Skin of body (tissue), 2 donors: ENCODE data around the gene KCNJ1. TPM values are rescaled to one million over a fixed set of nuclear protein-coding genes. Genes with fewer than 3 reads are reported as not detected.

ENCODE experiments used
- DNase-seq: peaks from one replicate; lab custom pipeline; 2025; lab: John Stamatoyannopoulos, UW
- total RNA-seq: library from RNA; depleted of rRNA; stranded (reverse); fragments of >200 nt; gene quantifications from one replicate; pipeline ENCODE4 v1.2.3, GENCODE V29; 2014

Gene KCNJ1
- total RNA-seq, 1 donor from 2014 or later, result 0.10 TPM

DNA sequence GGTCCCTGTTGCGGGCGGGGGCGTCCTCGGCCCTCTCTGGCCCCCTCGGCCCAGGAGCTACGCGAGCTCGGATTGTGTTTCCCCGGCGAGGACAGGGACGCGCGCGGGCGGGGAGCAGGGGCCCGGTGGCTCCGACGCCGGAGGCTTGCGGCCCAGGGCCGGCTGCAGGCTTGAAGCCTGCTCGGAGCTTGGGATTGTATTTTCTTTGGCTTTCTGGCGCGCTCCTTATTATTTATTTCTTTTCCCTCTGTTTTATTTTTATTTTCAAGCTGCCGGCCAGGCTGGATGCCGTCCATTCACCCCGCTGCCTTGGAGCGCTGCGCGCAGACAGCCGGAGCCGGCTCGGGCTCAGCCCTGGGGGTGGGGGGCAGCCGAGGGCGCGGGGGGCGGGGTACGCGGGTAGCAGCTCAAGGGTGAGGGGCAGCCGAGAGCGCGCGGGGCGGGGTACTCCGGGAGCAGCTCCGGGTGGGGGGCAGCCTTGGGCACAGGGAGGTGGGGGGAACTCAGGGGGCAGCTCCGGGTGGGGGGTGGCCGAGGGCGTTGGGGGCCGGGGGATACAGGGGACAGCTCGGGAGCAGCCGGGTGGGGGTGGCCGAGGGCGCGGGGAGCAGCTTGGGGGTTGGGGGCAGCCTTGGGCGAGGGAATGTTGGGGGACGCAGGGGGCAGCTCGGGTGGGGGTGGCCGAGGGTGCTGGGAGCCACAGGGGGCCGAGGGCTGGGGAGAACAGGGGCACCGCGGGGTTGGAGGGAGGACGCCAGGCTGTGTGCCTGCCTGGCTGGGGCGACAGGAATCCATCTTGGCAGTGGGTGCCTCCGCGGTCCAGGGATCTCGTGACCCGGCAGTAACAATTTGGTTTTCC is 42.7 kb downstream of the KCNJ1 start:
- DNase-seq, result no peak

DNA sequence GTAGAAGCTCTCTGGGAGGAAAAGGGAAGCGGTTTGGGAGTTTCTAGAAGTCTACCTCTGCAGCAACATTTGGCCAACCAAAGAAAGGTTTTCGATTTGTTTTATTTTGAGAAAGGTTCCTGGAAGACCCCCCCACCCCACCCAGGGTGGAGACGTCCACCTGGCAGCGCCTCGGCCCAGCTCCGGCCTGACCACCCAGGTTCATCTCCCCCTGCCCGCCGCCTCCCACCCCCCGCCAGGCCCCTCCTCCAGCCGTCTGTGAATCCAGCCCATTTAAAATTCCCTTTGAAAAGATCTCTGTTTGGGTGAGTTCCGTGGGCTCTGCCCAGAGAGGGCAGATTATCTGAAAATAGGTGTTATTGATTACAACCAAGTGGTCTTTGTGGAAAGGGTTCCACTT is 43.3 kb downstream of the KCNJ1 start:
- no peak for DNase-seq

DNA sequence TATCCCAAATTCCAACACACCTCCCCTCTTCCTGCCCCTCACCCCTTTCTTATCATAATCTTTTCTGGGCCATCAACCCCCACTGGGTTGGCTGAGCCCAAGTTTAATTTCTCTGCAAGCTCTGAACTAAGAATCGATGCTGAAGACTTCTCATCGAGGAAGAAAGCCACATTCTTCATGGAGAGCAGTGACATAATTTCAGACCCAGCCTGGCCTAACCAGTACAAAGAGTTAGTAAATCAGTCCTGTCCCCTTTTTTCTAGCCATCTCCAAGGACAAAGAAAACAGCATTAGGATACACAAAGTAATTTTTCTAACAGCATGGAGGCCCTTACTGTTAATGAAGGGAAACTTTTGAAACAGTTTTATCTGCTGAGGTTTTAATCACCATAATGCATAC is 45.0 kb downstream of the KCNJ1 start:
- DNase-seq, result no peak

DNA sequence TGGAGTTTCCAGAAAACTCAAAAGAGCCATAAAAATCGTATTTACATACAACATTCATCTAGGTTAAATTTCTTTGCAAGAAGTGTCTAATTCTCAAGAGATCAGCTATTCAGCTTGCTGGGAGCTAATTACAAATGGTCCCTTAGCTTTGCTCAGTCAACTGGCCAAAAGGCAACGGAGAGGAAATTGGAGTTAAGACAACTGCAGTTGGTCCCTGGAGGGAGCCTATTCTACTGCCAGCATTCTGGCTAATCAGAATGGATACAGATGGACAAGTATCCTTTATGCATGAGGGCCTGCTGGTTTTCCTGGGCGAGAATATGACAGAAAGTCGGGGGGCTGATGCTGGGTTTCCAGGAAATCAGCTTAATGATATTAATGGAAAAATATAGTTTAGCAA is 45.5 kb downstream of the KCNJ1 start:
- no peak for DNase-seq

DNA sequence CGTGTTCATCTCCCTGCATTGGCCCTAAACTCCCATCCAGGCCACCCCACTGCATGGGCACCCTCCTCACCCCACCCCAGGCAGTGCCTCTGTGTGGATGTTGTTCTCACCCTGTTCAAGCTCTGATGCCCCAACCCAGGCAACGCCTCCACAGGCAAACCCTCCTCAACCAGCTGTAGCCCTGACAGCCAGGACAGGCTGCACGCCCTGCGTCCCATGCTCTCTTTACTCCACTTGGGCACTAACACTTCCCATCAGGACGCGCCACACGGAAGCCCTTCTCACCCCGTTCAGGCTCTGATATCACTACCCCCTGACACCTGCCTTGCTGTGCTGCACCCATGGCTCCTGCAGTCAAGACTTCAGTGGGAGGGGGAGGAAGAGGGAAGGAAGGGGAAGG is 47.9 kb downstream of the KCNJ1 start:
- DNase-seq, result no peak

DNA sequence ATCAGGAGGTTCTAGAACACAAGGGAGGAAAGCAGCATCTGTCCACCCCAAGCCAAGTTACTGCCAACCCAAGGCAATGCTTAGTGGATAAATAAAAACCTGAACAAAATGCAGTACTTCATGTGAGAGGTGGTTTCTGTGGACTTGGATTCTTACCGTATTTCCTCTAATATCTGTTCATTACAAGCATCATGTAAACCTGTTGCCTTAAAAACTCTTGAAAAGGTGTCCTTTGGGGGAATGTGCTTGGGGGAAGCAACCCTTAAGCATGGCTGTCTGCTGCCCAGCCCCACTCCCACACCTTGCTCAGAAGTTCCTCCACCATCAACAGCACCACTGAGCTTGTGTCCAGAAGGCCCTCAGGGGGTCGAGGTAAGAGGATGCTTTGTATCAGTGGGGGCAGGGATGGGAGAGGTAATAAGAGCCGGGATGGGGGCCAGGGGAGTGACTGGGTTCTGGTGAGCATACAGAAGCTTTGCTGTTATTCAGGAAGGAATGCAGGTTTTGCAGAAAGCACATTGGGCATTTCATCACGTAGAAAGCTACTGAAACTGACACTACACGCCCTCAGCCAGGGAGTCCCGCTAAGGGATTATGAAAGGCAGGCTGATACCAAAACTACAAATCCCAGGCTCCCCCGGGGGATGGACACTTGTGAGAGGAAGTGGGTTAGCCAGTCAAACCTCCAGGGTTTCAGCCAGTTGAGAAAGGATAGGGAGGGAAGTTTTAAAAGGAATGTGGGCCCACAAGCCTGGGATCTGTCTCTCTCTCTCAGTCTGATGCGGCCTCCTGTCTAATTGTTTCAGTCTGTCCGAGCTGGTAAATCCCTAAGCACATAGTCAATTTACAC is 52.0 kb downstream of the KCNJ1 start:
- DNase-seq, result peak; percentile 53

DNA sequence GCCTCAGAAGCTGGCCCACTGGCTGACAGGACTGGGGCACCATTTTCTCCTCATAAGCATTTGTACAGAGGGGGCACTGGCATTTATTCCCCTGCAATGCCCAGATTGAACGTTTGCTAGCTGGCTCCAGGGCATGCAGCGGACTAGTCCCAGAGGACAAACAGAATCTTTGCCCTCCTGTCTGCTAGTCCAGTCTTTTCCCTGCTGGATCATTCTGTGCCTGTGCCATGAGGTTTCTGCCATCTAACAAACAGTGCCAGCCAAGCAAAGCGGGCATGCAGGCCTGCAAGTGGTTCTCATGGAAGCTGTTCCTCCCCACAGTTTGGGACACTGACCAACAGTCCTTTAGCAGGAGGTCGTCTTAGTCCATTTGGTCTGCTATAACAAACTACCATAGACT is 53.4 kb downstream of the KCNJ1 start:
- DNase-seq, result no peak

DNA sequence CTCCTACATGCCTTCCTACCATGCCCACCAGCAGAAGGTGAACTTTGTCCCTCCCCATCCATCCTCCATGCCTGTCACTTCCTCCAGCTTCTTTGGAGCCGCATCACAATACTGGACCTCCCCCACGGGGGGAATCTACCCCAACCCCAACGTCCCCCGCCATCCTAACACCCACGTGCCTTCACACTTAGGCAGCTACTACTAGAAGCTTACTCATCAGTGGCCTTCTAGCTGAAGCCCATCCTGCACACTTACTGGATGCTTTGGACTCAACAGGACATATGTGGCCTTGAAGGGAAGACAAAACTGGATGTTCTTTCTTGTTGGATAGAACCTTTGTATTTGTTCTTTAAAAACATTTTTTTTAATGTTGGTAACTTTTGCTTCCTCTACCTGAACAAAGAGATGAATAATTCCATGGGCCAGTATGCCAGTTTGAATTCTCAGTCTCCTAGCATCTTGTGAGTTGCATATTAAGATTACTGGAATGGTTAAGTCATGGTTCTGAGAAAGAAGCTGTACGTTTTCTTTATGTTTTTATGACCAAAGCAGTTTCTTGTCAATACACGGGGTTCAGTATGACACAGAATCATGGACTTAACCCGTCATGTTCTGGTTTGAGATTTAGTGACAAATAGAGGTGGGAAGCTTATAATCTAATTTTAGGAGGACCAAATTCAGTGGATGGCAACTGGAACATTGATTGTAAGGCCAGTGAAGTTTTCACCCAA is 56.1 kb downstream of the KCNJ1 start:
- no peak for DNase-seq

DNA sequence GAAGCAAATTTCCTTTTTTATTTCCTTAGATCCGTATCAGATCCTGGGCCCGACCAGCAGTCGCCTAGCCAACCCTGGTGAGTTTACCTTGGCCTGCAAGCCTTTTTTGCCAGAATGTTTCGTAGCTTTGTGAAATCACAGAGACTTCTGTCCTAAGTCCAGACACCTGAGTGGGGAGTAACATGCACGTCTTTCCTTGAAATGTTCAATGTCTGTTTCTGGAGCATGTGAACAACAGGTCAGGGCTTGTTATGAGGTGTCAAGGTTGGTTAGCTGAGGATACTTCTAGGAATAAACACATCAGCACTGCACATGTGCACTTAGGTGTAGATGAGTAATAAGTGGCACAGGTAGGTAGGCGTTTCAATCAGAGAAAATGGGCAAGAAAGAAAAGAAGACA is 58.0 kb downstream of the KCNJ1 start:
- no peak for DNase-seq

DNA sequence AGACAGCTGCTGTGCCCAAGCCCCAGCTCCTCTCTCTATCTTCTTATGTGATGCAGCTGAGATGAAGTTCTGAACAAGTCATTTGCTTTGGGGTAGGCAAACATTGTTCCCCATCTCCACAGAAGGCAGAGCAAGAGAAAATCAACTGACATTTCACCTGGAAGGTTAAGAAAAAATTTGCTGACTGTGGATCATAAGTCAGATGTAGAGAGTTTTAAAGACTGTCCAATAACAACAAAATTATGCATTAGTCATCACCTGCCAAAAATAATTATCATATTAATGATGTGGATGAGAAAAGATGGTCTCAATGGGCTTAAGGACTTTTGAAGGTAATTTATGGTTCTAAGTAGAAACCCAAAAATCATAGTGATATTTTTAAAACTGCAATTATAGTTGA is 59.2 kb downstream of the KCNJ1 start:
- no peak for DNase-seq

DNA sequence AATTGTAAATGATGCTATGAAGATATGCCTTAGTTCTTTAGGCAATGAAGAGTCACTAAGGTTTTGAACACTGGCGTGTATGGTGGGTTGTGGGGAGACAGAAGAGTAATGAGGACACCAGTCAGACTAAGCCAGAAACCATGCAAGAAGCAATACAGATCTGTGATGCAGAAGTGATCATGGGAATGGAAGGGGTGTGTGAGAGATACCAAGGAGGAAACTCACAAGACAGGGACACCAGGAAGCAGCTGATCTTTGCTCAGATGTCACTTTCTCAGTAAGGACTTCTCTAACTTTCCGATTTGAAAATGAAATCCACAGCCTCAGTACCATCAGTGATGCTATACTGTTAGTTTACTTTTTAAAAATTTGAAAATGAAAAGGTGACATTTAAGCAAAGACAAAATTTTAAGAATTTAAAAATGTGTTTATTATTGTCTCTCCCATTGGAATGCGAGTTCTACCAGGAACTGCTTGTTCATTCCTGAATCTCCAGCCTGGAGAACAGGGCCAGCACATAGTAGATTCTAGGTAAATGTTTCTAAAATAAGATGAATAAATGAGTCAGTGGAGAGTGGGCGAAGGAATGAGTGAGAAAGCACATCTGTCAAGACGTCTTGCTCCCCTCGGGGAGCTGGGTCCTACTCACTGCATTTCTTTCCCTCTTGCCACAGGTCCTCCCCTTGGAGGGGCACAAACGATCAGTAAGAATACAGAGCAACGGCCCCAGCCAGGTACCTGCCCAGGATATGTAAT is 60.4 kb downstream of the KCNJ1 start:
- DNase-seq, result no peak

DNA sequence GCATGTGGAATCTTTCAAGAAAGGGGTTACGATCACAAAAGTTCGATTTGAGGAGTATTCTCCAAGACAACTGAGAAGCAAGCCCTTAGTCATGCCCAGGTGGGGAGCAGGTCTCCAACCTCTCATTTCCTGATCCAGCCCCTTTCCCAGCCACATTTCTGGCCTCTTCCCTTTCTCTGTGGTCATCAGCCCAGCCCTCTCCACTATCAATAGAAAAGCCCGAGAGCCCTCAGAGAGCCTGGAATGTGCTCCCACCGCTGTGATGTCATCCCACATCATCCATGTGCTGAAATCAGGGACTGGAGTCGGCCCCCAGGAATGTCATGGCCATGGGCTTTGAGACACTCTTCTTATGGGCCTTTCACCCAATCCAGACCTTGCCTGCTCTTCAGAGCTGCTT is 62.6 kb downstream of the KCNJ1 start:
- DNase-seq, result no peak

DNA sequence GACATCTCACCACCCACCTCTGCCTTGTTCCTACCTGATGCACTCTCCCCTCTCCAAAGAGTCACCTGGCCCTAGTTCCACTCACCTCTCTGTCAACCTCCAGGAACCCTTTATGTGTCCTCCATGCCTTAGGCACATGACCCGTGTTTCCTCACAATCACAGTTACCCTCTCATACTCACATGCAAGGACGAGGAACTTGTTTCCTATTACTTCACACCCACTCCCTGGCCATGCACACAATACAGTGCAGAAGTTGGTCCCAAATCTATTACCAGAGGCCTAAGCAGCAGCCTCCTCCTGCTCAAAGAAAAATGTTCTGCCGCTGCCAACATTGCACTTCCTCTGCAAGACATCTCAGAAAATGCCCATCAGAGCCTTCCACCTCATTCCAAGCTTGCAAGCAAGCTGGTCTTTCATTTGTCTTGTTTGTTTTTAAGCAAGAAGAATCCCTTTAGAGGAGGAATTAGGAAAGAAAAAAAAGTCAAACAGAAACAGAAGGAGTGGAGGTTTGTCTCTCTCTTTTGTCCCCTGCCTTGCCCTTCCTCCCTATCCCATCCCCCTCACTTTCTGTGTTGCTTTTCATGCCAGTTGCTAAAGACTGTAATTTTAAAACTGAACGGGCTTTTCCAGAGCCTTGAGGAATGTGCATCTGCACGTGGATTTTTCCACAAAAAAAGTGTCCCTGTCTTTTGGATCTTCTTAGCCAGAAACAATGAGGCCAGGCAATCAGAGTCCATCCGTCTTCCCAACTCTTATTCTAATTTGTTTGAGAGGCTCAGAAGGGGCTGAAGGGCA is 63.4 kb downstream of the KCNJ1 start:
- no peak for DNase-seq

DNA sequence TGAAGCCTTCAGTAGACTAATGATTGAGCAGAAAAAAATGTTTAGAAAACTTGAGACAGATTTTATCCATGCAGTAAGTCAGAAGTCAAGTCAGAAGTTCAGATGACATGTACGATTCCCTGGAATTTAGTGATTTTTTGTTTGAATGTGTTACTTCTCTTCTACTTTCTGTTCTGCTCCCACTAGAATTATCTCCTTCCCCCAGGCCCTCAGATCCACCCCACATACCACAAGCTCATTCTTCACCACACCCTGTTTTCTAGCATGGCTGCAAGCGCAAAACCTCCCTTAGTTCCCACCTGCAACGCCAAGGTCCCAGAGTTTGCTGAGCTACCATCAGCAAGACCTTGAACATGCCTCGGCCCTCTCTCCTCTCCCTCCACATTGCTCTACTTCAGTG is 64.1 kb downstream of the KCNJ1 start:
- DNase-seq, result no peak

DNA sequence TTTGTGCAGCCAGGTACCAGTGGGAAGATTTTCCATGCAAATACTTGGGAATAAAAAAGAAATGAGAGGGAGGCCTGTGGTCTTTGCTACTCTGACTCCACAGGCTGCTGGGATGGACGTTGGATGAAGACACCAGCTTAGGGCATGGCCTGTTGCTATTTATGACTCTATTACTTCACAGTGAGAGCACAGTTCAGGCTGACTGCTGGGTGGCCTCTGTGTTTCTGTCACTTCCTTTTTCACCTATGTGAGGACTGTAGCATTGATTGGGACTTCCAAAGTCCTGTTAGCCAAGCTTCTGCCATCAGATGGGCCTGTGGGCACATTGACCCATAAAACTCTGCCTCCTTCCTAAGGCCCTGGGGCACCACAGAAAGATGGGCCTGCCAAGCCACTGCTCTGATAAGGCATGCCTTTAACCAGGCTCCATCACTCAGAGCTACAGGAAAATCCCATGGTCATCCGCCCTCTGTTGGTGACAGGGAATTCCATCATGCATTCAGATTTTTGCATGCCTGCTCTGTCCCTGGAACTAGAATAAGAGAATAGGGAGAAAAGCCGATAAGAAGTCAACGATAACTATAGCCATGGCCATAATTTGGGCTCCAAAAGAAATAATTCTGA is 64.6 kb downstream of the KCNJ1 start:
- DNase-seq, result no peak

DNA sequence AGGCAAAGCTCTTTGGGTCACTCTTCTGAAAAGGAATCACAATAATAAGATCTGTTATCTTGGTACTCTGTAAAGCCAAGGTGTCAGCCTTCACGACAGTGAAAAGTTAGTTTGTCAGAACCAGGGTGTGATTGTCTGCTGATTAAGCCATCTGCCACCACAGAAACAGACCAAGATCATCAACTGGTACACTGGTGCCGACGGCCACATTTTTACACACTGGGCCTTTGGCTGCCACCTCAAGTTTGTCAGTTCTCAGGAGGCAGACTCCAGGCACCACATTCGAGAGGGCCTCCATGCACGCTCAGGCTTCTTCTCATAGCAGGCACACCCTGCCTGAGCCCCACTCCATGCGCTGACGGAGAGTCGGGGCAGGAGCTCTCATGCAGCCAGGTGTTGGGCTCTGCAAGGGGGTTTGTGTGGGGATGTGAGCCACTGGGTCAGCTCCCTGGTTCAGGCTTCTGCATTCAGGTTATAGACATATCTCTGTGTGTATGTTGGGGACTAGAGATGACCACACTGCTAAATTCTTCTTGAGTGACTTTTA is 66.2 kb downstream of the KCNJ1 start:
- no peak for DNase-seq

DNA sequence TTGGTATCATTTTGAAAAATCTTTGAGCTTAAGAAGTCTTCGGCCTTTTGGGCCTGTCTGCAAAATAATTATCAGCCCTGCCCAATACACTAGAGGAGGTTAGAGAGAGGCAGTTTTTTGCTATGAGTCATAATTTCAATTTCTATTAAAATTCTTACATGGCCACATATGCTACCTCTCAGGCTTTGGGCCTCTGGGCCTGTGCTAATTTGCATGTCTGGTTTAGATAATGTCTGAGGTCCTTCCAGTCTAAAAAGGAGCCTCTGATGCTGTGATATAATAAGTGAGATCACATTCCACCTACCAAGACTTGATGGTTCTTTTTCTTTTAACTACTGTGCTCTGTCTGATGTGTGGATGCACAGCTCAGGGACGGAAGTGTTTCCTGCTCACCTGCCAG is 70.8 kb downstream of the KCNJ1 start:
- no peak for DNase-seq

DNA sequence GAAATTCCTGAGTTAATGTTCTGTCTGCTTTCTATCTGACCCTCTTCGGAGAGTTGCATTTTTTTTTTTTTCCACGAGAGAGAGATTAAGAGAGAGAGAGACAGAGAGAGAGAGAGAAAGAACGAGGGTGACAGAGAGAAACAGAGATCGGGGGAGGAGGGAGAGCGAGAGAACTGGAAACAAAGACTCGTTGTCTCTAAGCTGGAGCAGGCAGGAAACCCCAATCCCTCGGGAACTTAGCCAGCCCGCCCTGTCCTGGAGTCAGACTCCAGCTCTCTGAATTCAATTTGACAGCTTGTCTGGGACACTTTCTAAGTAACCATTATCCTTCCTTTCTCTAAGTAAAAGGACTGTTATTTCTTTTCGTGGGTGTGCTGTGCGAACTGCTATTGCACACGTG is 76.9 kb downstream of the KCNJ1 start:
- DNase-seq, result peak; percentile 24

DNA sequence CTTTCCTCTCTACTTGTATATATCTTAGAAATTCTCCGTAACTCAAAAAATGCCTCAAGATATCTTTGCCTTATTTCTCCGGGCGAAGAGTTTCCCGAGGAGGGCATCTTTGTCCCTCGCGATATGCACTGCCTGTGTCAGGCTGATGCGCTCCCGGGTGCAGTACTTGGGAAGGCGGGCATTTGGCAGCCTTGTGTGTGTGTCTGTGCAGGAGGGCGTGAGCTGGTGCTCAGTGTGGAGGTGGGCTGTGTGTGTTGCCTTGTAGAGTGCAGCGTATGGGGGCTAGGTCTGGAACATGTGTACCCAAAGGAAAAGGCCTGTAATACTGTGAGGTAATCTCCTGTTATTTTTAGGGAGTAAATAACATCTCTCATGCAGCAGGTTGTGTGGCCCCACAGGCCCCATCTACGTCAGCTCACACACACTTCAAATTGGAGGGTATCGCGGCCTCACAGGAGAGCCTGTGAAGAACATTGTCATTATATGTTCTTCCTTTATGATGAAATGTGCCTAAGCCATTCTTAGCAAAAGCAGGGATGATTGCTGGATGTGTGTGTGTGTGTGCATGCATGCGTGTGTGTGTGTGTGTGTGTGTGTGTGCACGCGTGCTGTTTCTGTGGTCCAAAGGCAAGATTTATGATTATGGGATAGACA is 77.5 kb downstream of the KCNJ1 start:
- DNase-seq, result no peak
